Activated CD4-positive, alpha-beta T cell treated with anti-CD3 and anti-CD28 coated beads, Interleukin-2, amount 50 U/mL, for 1 hour (primary cell): ENCODE results near the gene GSN.

ENCODE experiments used
- DNase-seq: peaks from one replicate; pipeline ENCODE4 v3.0.0-alpha.2; 2020

The GSN gene

GRCh38 chr9:121267689-121268597 lies at the start of gene GSN:
TSS of gene GSN (plus strand) at chr9:121268162. CDS start at chr9:121301972, 33,810 bp downstream.
- DNase-seq = peak; percentile 42

GRCh38 chr9:121218357-121219027 lies 49.5 kb upstream of the GSN start:
- no peak for DNase-seq

- DNase-seq = no peak
Observed at GRCh38 chr9:121219530-121219929, 48.4 kb upstream of the GSN start.

- DNase-seq = no peak
Observed at GRCh38 chr9:121220996-121221663, 46.8 kb upstream of the GSN start.

GRCh38 chr9:121221664-121222055 lies 46.3 kb upstream of the GSN start:
- DNase-seq = no peak

- DNase-seq = no peak
Observed at GRCh38 chr9:121222524-121223171, 45.3 kb upstream of the GSN start.

GRCh38 chr9:121225240-121225639 lies 42.7 kb upstream of the GSN start:
- no peak for DNase-seq

GRCh38 chr9:121226175-121226574 lies 41.8 kb upstream of the GSN start:
- DNase-seq = no peak

- DNase-seq = no peak
Observed at GRCh38 chr9:121227862-121228261, 40.1 kb upstream of the GSN start.

GRCh38 chr9:121230256-121230655 lies 37.7 kb upstream of the GSN start:
- DNase-seq = no peak

GRCh38 chr9:121232251-121232650 lies 35.7 kb upstream of the GSN start:
- DNase-seq = no peak

GRCh38 chr9:121233906-121234831 lies 33.8 kb upstream of the GSN start:
- no peak for DNase-seq

GRCh38 chr9:121234832-121235161 lies 33.2 kb upstream of the GSN start:
- DNase-seq = no peak

GRCh38 chr9:121235512-121235911 lies 32.5 kb upstream of the GSN start:
- no peak for DNase-seq

GRCh38 chr9:121237916-121238315 lies 30.0 kb upstream of the GSN start:
- no peak for DNase-seq

GRCh38 chr9:121239071-121239470 lies 28.9 kb upstream of the GSN start:
- no peak for DNase-seq

- DNase-seq = no peak
Observed at GRCh38 chr9:121239851-121240250, 28.1 kb upstream of the GSN start.

GRCh38 chr9:121240472-121241135 lies 27.4 kb upstream of the GSN start:
- no peak for DNase-seq

GRCh38 chr9:121242219-121242958 lies 25.6 kb upstream of the GSN start:
- DNase-seq = no peak

- DNase-seq = no peak
Observed at GRCh38 chr9:121242959-121243346, 25.0 kb upstream of the GSN start.
